22Rv1 (cell line): ENCODE results near the gene TGM2.

Experiments
- H3K27ac ChIP-seq: fragments of 450-650 bp; 2 replicates; pipeline ENCODE4 v1.5.1; 2017
- ZFX ChIP-seq: fragments of 450-650 bp; IDR thresholded peaks from 2 replicates; pipeline ENCODE4 v1.6.1; 2017; ENCODE audit warnings: antibody characterized with exemption, borderline replicate concordance
- TF ChIP-seq, protein P1 (sequence below): fragments of 450-650 bp; IDR thresholded peaks from 2 replicates; pipeline ENCODE4 v1.5.1; 2017; ENCODE audit warnings: mild to moderate bottlenecking

Gene TGM2

DNA sequence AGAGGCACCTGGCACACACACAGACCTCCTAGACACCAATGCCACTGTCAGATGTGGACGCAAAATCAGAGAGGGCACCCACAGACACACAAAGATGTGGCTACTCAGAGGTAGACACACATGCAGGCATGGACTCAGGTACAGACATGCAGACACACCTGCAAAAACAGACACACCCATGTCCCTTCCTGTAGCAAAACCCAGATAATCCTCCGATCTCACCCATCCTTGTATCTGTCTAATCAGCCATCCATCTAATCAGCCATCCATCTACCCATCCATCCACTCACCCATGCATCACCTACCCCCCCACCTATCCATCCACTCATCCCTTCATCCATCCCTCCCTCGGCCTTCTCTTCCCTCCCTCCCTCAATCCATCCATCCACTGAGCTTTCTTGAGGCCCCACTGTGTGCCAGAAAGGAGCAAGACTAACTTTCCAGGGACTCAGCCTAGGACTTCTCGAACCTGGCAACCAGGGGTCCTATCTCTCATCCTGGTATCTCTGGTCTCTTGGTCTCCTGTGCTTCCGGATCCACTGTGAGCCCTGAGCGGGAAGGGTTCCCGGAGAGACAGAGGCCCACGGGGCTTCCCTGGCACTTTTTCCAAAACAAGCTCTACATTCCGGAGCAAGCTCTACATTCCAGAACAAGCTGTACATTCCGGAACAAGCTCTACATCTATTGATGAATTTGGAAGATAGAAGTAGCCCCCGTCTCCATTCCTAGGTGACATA, 1.1 kb upstream of the TGM2 start:
- no peak for TF ChIP-seq ZFX
- TF ChIP-seq, protein P1, sequence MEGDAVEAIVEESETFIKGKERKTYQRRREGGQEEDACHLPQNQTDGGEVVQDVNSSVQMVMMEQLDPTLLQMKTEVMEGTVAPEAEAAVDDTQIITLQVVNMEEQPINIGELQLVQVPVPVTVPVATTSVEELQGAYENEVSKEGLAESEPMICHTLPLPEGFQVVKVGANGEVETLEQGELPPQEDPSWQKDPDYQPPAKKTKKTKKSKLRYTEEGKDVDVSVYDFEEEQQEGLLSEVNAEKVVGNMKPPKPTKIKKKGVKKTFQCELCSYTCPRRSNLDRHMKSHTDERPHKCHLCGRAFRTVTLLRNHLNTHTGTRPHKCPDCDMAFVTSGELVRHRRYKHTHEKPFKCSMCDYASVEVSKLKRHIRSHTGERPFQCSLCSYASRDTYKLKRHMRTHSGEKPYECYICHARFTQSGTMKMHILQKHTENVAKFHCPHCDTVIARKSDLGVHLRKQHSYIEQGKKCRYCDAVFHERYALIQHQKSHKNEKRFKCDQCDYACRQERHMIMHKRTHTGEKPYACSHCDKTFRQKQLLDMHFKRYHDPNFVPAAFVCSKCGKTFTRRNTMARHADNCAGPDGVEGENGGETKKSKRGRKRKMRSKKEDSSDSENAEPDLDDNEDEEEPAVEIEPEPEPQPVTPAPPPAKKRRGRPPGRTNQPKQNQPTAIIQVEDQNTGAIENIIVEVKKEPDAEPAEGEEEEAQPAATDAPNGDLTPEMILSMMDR: no peak
- H3K27ac ChIP-seq: no peak overlapping the region

DNA sequence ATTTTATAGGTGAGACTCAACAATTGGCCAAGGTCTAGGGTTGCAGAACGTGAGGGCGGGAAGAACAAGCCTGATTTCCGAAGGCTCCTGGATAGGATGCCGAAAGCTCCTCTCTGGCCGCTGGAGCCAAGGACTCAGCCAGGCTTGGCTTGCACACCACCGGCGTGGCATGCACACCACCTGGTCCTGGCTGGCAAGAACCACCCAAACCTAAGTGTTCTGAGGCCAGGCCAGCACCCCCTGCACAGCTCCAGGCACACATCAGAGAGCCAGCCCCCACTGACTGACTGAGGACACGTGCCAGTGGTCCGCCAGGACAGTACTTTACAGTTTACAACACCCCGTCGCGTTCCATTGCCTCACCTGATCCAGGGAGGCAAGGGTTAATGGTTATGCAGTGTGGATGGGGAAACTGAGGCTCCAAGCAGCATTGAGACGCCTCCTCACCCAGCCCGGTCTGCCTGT, 414 bp downstream of the TGM2 start:
- no peak overlapping the region for H3K27ac ChIP-seq
- TF ChIP-seq ZFX: no peak
- TF ChIP-seq, protein P1: no peak

DNA sequence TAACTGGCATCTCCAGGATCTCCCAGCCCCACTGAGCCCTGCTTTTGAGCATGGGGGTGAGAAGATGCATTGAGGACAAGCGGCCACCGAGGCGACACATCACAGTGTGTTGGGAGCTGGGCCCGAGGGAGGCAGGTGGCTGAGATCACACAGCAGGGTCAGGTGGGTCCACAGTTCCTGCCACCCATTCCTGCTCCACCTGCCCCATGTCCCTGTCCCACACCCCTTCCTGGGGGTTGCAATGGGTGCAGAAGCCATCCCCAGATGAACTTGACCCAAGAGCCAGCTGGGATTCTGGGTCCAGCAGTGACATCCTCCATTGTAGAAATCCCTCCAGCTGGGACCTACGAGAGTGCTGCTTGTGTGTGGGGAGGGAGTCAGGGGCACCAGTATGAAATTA, 1.0 kb downstream of the TGM2 start:
- TF ChIP-seq, protein P1: no peak
- no peak for TF ChIP-seq ZFX
- H3K27ac ChIP-seq: no peak overlapping the region

DNA sequence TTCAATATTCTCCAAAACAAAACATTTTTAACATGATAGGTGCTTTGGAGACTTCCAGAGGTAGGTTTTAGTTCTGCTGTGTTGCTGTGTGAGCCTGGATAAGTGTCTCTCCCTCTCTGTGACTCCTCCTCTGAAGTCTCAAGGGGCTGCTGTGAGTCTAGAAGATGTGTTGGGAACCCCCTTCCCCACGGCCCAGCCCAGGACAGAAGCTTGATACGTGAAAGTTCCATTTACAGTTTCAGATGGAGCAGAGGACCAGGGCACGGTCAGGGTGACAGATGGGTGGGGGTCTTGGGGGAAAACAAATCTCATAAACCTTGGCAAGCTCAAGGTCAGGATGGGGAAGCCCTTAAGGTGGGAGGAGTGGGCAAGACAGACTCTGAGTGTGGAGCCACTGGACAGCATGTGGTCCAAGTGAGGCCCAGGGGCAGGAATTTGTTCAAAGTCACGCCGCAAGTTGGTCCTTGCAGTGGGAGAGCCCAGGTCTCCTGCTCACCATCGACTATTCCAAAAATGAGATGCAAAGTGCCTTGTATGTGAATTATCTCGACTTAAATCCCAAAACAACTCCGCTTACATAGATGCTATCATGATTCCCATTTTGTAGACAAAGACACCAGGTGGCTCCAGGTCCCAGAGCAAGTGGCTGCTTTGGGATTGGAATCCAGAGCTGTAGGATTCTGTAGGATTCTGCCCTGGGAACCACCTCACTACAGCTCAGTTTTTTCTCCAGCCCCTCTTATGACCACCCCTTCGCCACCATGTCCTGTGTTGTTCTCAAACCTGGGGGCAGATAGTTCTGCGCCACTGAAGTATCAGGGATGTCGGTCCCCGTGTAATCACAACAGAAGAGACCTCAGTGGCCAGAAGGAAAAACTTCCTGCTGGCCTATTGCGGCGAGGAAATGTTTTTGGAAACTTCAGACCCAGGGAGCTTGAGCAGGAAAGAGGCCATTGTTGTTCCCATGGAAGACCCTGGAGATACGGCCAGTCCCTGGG, 1.9 kb downstream of the TGM2 start:
- TF ChIP-seq ZFX: no peak
- TF ChIP-seq, protein P1: no peak
- no peak overlapping the region for H3K27ac ChIP-seq

DNA sequence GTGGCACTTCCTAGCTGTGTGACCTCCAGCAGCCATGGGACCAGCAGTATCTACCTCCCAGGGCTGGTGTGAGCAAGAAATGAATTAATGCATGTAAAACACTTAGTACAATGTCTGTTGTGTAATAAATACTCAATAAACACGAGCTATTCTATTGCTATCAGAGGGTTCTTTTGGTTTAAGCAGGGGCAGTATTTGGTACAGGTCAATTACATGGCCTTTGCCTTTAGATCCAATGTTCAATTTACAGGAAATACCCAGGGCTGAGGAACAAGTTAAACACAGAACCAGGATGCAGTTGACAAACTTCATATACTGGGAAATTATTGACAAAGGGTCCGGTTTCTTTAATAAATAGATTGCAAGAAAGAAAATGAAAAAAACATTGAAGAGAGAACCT, 2.9 kb downstream of the TGM2 start:
- H3K27ac ChIP-seq: no peak overlapping the region
- TF ChIP-seq, protein P1: no peak
- TF ChIP-seq ZFX: no peak

DNA sequence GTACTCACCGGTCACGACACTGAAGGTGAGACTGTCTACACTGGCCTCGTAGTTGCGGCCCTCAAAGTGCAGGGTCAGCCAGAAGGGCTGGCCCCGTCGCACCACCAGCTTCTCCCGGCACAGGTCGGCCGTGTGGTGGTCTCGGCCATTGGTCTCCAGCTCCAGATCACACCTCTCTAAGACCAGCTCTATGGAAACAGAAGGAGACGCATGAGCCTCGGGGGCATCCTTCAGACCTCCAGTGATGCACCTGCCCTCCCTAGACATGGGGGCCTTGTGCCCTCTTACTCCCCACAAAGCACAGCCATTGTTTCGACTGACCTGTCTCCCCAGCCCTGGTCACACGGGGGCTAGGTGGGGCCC, 3.7 kb downstream of the TGM2 start:
- H3K27ac ChIP-seq: no peak overlapping the region
- TF ChIP-seq, protein P1: no peak
- TF ChIP-seq ZFX: no peak
